Medulla oblongata (tissue), 1 donor: ENCODE measurements around the gene STPG3.

ENCODE experiments used
- DNase-seq: peaks from one replicate; pipeline ENCODE4 v3.0.0-alpha.2; 2015; ENCODE audit errors: extremely low spot score

STPG3 gene

DNA sequence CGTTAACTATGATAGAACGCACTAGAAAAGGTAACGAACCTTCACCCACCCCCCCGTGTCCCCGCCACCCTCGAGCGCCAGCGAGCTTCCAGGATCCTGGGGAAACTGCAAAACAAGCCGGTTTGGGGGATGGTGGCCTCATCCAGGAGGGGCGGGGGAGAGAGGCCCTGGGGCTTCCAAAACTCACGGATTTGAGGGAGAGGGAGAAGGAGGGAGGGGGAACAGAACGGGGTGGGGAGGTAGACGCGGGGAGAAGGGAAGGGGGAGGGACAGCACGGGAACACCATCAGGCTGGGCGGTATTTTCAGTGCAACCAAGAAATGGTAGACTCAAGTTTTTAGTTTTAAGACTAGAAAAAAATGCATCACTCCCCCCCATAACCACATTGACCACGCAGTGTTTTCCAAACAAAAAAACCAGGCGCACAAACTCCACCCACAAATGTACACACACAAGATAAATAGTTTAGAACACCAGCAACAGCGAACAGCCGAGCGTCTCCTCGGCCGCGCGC lies 49.5 kb downstream of the STPG3 start:
- peak; percentile 44 for DNase-seq

- DNase-seq: peak; percentile 20
Observed at GRCh38 chr9:137301081-137301947, 50.2 kb downstream of the STPG3 start.

DNA sequence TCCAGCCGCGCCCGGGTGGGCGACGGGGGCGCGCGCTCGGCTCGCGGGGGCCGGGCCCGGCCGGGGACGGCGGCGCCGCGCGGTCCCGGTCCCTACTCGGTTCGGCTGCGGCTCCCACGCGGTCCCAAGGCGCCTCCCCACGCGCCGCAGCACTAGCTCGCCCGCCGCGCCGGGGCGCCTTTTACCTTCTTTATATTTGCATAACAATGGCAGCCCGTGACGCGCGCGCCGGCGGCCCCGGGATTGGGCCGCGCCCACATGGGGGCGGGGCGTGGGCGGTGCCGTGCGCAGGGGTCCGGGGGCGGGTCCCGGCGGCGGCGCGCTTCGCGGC lies 51.0 kb downstream of the STPG3 start, which contains the start of gene NRARP:
Gene NRARP, minus strand, starts transcription at position 154 of the 331 bp plus-strand sequence. CDS start 343 bp downstream, outside the sequence.
- DNase-seq: peak; percentile 88

- no peak for DNase-seq
Observed at GRCh38 chr9:137302449-137303150, 51.5 kb downstream of the STPG3 start.
